ENCODE data around the gene MRPS14.

GRCh38 chr1:175036476-175036875 is 13.3 kb upstream of the MRPS14 start:
- TF ChIP-seq CTCF (IDR thresholded peaks at IDR 0.05) (no peak), POLR2A (IDR thresholded peaks at IDR 0.05) (no peak)
